Measurements from ENCODE around the gene ZIC5. TPM values are rescaled to one million over a fixed set of nuclear protein-coding genes. Genes with fewer than 3 reads are reported as not detected.
A peak's percentile ranks its signal among the peaks of the same experiment; 100 is the strongest.

The ZIC5 gene
- total RNA-seq, 1 experiment from 2014 or later: 0.57 TPM

- H3K4me1 Mint-ChIP-seq (ENCODE audit: low read depth, unreplicated experiment): no peaks in the 10 kb centered on the region
- DNase-seq: no peak
- H3K9me3 Mint-ChIP-seq (ENCODE audit: low read depth, unreplicated experiment): no peaks in the 10 kb centered on the region
- H3K27ac Mint-ChIP-seq (ENCODE audit: unreplicated experiment): no peak overlapping the region
- intact Hi-C loops (cut with micrococcal nuclease; ENCODE audit: unreplicated experiment): no loop called here
- peaks cover 4% of the 10 kb centered on the region for H3K36me3 Mint-ChIP-seq (ENCODE audit: insufficient read depth, unreplicated experiment)
- H3K27me3 Mint-ChIP-seq (ENCODE audit: unreplicated experiment): no peaks in the 10 kb centered on the region
- CTCF ChIA-PET: no interaction called here
- no TSS peak for BruUV-seq (replicated peaks)
- H3K4me3 Mint-ChIP-seq (ENCODE audit: low read depth, unreplicated experiment): no peak overlapping the region
- TF ChIP-seq, protein P1, sequence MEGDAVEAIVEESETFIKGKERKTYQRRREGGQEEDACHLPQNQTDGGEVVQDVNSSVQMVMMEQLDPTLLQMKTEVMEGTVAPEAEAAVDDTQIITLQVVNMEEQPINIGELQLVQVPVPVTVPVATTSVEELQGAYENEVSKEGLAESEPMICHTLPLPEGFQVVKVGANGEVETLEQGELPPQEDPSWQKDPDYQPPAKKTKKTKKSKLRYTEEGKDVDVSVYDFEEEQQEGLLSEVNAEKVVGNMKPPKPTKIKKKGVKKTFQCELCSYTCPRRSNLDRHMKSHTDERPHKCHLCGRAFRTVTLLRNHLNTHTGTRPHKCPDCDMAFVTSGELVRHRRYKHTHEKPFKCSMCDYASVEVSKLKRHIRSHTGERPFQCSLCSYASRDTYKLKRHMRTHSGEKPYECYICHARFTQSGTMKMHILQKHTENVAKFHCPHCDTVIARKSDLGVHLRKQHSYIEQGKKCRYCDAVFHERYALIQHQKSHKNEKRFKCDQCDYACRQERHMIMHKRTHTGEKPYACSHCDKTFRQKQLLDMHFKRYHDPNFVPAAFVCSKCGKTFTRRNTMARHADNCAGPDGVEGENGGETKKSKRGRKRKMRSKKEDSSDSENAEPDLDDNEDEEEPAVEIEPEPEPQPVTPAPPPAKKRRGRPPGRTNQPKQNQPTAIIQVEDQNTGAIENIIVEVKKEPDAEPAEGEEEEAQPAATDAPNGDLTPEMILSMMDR (IDR thresholded peaks at IDR 0.05; ENCODE audit: unreplicated experiment): no peak
These were observed 12.4 kb downstream of the ZIC5 start for GRCh38 chr13:99959127-99959539.

DNA sequence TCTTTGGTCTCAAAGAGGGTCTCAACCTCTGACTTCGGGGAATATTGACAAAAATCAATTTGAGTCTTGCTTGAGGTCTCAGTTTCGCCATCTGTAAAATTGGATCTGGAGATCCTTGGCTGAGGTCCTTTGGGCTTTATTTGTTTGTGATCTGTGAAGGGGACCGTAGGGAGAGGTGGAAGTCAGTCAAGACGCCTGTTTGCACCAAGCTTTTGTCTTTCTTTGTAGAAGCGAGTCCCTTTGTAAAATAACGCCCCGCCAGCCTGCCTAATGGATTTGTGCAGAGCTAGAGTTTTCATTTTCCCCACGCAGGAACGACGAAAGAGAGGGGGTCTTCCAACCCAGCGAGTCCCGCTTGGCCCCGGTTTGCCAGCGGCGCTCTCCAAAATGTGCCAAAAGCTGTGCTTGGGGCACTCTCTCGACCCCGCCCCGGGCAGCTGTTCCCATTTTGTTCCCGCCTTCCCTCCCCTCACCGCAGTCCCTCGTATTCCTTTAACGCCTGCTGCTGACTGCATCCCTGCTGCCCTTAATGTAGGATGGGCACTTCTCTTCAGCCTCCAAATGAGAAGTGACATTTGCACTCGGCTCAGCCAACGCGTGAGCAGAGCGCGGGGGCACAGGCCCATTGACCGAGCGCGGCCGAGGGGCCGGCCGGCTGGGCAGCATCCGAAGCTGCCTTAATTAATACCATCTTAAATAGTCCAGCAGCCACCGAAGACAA, 13.0 kb downstream of the ZIC5 start:
- no peaks in the 10 kb centered on the region for H3K9me3 Mint-ChIP-seq (ENCODE audit: low read depth, unreplicated experiment)
- BruUV-seq (replicated peaks): no TSS peak
- no peak overlapping the region for H3K27ac Mint-ChIP-seq (ENCODE audit: unreplicated experiment)
- H3K27me3 Mint-ChIP-seq (ENCODE audit: unreplicated experiment): no peaks in the 10 kb centered on the region
- H3K4me3 Mint-ChIP-seq (ENCODE audit: low read depth, unreplicated experiment): no peak overlapping the region
- CTCF ChIA-PET: no interaction called here
- peaks cover 4% of the 10 kb centered on the region for H3K36me3 Mint-ChIP-seq (ENCODE audit: insufficient read depth, unreplicated experiment)
- no peaks in the 10 kb centered on the region for H3K4me1 Mint-ChIP-seq (ENCODE audit: low read depth, unreplicated experiment)
- DNase-seq: no peak
- TF ChIP-seq, protein P1 (IDR thresholded peaks at IDR 0.05; ENCODE audit: unreplicated experiment): no peak
- intact Hi-C loops (cut with micrococcal nuclease; ENCODE audit: unreplicated experiment): no loop called here

GRCh38 chr13:99956473-99957349, 14.9 kb downstream of the ZIC5 start:
- H3K4me1 Mint-ChIP-seq (ENCODE audit: low read depth, unreplicated experiment): no peaks in the 10 kb centered on the region

DNA sequence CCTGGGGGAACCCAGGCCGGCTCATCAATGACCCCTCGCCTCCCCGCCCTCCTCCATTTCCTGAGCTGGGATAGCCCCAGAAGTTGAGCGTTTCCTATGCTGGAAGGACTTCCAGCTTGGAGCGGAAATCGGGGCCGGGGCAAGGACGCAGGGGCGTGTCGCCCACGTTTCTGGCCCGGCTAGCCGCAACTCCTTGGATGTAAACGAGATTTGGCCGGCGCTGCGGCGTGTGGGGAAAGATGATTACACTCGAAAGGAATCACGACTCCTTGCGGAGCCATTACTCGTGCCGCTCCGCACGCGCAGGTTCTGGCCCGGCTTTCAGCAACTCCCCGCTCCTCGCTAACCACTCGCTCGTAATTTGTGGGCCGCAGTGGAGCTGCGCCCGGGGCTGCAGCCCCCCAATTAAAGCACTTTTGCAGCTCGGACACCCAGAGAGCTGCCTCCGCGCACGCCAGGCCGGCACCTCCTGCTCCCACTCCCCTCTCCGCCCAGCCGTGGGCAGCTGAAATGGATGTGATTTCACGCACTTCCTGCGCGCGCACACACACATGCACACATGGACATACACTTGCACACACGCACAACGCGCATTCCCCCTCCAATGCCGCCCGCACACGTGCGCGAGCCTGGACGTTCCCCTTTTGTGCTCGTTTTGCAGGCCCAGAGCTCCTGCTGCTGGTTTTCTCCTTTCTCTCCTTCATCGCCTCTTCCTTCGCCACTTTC, 15.7 kb downstream of the ZIC5 start:
- no peaks in the 10 kb centered on the region for H3K9me3 Mint-ChIP-seq (ENCODE audit: low read depth, unreplicated experiment)
- CTCF ChIA-PET: no interaction called here
- no peaks in the 10 kb centered on the region for H3K27me3 Mint-ChIP-seq (ENCODE audit: unreplicated experiment)
- no peak overlapping the region for H3K27ac Mint-ChIP-seq (ENCODE audit: unreplicated experiment)
- TF ChIP-seq, protein P1 (IDR thresholded peaks at IDR 0.05; ENCODE audit: unreplicated experiment): no peak
- DNase-seq: no peak
- BruUV-seq (replicated peaks): no TSS peak
- H3K4me3 Mint-ChIP-seq (ENCODE audit: low read depth, unreplicated experiment): no peak overlapping the region
- no peaks in the 10 kb centered on the region for H3K4me1 Mint-ChIP-seq (ENCODE audit: low read depth, unreplicated experiment)
- peaks cover 4% of the 10 kb centered on the region for H3K36me3 Mint-ChIP-seq (ENCODE audit: insufficient read depth, unreplicated experiment)
- intact Hi-C loops (cut with micrococcal nuclease; ENCODE audit: unreplicated experiment): no loop called here

More at GRCh38 chr13:99956473-99957349, 14.9 kb downstream of the ZIC5 start:
- H3K27ac Mint-ChIP-seq (ENCODE audit: unreplicated experiment): no peak overlapping the region
- DNase-seq: no peak
- TF ChIP-seq, protein P1 (IDR thresholded peaks at IDR 0.05; ENCODE audit: unreplicated experiment): no peak
- CTCF ChIA-PET: no interaction called here
- H3K9me3 Mint-ChIP-seq (ENCODE audit: low read depth, unreplicated experiment): no peaks in the 10 kb centered on the region
- H3K27me3 Mint-ChIP-seq (ENCODE audit: unreplicated experiment): no peaks in the 10 kb centered on the region
- peaks cover 4% of the 10 kb centered on the region for H3K36me3 Mint-ChIP-seq (ENCODE audit: insufficient read depth, unreplicated experiment)
- H3K4me3 Mint-ChIP-seq (ENCODE audit: low read depth, unreplicated experiment): peak overlapping the region; percentile 58
- intact Hi-C loops (cut with micrococcal nuclease; ENCODE audit: unreplicated experiment): no loop called here
- BruUV-seq (replicated peaks): no TSS peak
